ENCODE data around the gene TOB2.
"Not testable (repeated sequence)": the region's sequence is repeated elsewhere in the genome, so short reads cannot be mapped to it uniquely, and the experiment has no call there.

TOB2 gene

DNA sequence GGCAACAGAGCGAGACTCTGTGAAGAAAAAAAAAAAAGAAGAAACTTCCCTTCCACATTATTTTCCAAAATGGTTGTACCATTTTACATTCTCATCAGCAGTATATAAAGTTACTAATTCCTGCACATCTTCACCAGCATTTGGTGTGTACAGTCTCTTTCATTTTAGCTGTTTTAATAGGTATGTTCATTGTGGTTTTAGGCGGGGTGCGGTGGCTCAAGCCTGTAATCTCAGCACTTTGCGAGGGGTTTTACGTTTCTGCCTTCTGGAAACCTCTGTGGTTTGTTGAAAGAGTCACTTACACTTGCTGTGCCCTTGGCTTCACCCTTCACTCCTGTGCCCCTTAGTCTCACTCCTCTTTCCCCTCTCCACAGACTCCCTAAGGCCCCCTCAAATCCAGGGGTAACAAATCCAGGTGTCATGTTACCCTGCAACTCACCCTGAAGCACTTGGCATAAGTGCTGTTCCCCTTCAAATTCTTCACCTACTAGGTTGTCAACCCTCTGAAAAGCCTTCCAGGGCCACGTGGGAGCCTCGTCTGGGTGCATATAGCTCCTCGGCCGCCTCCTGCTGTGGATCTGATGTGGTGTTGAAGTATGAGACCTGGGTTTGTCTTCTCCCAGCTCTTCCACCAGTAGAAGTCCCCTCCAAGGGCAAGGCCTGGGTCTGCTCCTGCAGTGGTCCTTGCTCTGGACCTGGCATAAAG lies 20.8 kb downstream of the TOB2 start:
- no peak for DNase-seq

DNA sequence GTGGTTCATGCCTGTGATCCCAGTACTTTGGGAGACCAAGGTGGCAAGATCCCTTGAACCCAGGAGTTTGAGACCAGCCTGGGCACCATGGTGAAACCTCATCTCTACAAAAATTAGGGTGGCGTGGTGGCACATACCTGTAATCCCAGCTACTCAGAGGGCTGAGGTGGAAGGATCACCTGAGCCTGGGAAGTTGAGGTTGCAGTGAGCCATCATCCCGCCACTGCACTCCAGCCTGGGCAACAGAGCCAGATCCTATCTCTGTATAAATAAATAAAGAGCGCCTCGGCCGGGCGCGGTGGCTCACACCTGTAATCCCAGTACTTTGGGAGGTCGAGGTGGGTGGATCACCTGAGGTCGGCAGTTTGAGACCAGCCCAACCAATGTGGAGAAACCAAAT lies 27.9 kb downstream of the TOB2 start:
- DNase-seq: no peak

DNA sequence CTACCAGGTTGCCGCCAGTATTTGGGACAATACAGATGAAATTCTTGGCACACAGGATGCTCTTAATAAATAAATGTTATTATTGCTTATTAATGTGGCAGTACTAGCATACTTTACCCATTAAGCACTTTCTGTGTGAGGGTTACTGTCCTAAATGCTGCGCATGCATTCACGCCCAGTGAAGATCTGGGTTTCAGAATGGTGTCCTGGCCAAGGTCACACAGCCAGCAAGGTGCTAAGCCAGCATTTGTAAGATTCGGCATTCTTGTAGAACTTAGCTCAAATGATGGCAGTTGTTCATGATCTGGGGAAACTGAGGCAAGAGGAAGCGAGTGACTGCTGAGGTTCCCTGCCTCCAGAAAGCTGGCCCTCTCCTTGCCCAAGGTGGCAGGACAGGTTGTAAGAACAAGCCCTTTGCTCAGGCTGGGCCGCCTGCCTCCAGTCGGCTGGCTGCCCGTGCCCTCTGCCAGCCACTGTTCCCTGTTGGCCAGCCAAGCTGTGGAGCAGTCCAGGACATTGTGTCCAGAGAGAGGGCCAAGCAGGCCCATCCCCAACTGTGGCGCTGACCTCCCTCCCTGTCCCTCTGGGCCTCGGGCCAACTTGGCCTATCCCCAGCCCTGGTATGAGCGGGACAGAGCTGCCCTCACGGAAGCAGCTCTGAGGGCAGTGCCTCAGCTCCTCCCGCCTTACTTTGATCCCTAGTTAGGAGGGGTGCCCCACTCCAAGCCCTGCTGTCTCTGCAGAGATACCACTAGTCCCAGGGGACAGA lies 28.8 kb downstream of the TOB2 start:
- DNase-seq: no peak

DNA sequence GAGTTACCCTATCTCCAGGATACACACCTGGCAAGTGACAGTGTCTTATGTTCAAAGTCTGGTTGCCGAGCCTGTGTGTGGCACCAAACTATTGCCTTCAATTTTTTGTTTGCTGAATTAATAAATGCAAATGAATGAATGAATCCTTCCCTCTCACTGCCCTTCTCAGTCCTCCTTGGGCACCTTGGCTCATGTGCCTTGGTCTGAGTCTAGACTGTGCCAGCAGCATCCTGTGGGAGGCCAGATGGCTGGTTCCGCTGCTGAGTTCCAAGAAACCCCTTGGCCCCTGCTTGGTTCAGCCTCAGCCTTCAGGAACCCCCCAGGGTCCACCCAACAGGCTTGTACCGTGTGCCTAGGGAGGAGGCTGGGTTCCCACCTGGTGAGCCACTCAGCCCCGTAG lies 31.0 kb downstream of the TOB2 start:
- no peak for DNase-seq

DNA sequence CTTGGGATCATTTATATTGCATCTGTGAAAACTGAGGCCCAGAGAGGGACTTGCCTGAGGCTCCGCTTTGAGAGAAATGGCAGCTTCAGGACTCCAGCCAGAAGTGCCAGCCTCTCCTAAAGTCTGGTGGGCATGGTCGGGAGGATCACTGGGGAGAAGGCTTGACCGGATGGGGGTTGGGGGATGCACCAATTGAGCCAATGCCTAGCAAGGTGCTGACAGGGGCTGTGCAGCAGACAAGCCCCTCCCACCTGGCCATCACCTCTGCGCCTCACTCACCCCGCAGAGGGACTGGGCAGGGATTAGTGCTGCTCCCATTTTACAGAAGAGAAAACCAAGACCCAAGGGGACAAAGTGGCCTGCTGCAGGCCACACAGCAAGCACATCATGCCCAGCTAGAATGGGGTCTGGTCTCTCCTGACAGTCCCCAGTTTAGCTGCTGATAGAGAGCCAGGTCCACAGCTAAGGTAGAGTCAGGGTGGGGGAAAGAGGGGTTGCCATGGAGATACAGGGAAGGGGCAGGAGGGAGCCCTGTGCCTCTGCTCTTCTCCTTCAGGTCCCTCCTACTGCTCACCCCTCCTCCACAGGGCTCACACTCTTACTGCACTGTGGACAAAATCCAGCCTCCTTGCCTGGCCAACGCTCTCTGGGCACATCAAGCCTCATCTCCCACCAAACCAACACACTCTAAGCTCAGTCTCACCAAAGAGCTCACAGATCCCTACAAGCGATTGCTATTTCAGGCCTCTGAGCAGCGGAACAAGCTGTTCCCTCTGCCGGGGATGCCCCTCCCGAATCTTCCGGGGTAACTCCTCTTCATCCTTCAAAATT lies 35.4 kb downstream of the TOB2 start:
- DNase-seq: no peak

DNA sequence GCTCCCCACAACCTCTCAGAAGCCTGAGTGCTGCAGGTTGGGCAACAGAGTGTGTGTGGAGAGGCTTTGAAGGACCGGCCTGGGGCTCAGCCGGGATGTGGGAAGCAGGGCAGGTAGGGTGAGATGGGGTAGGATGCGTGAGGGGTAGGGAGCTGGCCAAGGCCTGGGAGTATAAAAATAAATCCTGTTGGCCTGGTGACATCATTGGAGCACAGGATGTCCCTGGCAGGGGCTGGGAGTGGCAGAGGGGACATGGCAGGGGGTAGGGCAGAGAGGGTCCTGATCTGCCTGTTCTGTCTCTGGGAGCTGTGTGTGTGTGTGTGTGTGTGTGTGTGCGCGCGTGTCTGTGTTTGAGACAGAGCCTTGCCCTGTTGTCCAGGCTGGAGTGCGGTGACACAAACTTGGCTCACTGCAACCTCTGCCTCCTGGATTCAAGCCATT lies 36.3 kb downstream of the TOB2 start:
- no peak for DNase-seq

DNA sequence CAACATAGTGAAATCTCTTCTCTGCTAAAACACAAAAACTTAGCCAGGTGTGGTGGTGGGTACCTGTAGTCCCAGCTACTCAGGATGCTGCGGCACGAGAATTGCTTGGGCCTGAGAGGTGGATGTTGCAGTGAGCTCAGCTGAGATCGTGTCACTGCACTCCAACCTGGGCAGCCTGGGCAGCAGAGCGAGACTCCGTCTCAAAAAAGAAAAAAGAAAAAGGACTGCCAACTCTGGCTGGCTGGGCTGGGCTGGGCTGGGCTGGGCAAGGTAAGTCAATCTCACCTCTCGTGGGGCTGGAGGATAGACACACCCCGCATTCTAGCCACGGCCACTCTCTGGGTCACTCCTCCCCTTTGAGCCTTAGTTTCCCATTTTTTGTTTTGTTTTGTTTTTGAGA lies 37.9 kb downstream of the TOB2 start:
- DNase-seq: no peak

DNA sequence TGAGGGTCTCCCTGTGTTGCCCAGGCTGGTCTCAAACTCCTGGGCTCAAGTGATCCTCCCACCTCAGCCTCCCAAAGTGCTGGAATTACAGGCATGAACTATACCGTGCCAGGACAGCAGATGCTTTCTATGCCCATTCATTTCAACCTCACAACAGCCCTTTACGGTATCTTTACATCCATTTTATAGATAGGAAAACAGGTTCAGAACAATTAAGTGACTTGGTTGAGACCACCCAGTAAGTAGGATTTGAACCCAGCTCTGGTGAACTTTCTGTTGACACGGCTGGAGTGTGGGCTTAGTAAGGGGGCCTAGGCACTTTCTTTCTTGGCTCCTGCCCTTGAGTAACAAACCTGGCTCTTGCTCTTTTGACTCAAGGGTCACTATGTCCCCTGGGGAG lies 39.2 kb downstream of the TOB2 start:
- no peak for DNase-seq

DNA sequence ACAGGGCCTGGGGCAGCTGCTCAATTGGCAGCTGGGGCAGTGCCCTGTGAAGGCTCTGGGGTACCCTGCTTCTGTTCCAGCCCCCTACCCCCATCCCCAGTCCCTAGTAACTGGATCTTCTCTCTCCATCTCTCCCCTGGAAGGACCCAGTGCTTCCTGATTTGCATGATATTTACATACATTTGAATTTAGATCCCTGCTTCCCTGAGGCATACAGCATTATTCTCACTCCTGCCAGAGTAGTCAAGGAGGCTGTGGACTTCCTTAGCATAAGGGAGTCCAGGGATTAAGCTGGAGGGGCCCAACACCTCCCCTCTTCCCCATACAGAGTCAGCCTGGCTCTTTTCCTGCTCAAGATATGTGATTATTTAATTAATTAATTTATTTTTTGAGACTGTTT lies 40.2 kb downstream of the TOB2 start:
- no peak for DNase-seq

DNA sequence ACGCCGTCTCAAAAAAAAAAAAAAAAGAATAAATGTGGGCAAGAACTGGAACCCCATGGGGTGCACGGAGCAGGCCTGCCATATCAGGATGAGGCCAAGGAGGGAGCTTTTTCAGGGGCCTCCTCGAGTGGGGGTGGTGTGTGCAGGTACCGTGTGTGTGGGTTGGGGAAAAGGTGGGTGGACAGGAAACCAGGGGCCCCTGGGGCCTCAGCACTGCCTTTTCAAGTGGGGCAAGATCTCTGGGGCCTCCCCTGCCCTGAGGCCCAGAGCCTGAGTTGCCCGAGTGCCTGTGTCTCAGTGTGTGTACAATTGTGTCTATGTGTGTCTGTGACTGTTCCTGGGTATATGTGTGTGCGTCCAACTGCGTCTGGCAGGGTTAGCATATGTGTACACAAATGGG lies 41.0 kb downstream of the TOB2 start:
- DNase-seq: no peak

DNA sequence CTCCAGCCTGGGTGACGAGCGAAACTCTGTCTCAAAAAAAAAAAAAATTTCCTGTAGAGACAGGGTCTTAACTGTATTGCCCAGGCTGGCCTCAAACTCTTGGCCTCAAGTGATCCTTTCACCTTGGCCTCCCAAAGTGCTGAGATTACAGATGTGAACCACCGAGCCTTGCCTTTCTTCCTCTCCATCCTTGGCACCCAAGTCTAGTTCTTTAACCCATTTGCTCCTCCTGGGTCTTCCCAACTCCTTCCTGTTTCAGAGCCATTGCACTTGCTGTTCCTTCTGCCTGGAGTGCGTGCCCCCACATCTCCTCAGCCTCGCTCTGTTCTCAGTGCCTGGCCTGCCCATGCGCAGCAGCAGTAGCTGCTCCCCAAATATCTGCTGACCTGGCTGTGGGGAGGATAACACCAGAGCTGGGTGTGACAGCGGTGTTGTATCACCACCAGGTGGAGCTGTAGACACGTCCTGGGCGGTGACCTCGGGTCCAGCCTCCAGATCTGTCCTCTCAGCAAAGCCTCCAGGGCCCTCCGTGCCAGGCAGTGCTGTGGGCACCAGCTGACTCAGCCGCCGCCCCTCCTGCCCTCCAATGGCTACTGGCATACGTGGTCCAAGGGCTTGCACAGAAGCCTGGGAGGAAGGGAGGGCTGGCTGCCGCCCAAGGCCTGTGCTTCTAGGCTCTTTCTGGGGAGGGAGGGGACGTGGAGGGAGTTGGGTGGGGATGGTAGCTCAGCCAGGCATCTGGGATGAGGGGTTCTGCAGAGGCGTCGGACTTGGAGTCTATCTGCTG lies 42.9 kb downstream of the TOB2 start:
- peak; percentile 90 for DNase-seq

DNA sequence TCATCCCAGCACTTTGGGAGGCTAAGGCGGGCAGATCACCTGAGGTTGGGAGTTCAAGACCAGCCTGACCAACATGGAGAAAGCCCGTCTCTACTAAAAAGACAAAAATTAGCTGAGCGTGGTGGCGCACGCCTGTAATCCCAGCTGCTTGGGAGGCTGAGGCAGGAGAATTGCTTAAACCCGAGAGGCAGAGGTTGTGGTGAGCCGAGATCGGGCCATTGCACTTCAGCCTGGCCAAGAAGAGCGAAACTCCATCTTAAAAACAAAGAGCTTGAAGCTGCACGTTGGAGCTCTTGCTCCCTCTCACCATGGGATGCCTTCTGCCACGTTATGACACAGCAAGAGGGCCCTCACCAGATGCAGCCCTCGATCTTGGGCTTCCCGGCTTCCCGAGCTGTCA lies 43.8 kb downstream of the TOB2 start:
- not testable (repeated sequence) for DNase-seq

DNA sequence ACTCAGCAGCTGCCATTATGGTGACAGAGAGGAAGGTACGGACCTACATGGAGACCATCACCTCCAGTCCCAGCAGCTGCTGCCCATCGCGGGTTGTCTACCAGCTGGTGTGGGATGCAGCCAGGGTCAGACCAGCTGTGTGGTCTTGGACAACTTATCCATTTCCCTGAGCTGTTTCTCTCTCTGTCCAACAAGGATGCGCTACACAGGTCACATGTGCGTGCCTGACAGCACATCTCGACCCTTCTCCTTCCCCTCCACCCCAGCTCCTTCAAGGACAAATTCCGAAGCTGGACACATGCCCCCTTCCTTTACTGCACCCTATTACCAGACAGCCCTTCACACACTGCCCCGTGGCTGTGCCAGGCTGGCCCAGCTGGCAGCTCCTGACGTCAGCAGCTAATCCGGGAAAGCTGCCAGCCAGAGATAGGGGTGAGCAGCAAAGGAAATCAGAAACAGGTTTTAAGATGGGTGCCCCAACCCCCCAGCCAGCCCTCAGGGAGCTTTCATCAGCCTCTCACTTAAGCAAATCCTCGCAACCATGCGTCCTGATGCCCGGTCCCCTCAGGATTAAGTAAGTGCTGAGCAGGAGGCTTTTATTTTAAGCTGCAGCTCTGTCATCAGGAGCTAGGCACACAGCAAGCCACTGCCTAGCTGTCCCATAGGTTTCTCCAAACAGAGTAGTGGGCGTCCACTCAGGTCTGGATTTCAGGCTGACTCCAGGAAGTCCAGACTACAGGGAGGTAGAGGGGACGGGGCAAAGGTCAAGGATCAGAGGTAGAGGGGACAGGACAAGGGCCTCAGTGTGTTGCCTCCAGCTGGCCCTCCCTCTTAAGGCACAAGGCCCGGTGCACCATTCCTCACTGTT lies 44.6 kb downstream of the TOB2 start:
- DNase-seq: peak; percentile 69

DNA sequence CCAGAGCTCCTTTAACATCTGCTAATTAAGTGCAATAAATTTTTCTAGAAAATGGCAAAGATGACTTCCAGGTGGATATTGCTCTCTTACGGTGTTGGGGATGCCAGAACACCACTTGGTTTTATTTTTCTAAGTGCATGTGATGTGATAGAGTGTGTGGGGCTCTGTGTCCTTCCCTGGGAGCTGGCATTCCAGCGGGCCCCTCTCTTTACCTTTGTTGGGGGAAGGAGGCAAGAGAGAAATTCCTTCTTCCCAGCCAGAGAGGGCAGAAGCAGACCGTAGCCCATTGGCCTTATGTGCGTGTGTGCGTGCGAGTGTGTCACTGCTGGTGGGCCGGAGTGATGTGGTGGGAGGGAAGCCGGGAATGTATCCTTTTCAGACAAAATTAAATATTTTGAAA lies 47.7 kb downstream of the TOB2 start:
- DNase-seq: no peak

DNA sequence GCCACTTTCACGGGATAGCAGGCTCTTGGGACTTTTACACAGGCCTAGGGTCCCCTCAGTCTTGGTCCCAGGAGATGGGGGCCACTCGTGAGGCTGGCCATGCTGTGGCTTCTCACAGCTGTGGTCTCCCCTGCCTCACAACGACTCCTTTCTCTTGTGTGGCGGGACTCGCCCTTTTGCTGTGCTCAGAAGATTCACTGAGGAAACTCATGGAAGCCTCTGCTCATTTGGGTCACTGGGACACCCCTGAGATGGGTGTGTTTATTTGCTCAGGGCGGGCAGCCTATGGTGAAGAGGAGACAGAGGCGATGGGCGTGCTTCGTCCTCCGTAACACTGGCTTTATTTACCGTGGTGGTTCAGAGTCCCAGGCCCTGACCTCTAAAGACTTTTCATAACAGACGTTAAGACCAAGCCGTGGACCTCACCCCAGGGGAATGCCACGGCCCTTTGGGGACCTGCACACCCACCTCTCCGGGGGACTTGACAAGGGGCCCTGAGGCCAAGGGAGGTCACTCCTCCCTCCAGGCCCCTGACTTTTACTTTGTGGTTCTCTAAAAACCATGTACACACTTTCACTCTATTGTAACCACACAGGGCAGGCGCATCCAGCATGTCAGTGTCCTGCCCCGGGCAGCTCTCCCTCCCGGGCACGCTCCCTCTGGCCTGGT lies 49.3 kb downstream of the TOB2 start:
- no peak for DNase-seq

DNA sequence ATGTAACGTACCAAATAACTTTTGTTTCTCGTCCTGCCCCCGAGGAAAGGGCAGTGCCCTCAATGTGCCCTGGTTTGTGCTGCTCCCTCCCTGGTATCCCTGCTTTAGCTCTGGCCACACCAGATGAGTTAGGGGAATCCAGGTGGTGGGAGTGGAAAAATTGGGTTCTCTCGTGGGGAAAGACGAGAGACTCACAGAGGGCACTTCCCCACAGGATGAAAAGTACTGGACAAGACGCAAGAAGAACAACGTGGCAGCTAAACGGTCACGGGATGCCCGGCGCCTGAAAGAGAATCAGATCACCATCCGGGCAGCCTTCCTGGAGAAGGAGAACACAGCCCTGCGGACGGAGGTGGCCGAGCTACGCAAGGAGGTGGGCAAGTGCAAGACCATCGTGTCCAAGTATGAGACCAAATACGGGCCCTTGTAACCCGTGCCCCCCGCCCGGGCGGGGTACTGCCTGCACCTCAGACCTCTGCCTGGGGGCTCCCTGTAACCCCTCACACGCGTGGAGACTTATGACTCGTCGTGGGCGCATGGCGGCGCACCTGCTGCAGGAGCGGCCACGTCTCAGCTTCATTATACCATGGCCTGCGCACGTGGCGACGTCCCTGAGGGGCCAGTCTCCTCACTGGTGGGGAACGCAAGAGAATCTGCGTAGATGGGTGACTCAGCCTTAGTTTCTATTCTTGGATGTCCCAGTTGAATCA lies 50.9 kb downstream of the TOB2 start:
- no peak for DNase-seq

DNA sequence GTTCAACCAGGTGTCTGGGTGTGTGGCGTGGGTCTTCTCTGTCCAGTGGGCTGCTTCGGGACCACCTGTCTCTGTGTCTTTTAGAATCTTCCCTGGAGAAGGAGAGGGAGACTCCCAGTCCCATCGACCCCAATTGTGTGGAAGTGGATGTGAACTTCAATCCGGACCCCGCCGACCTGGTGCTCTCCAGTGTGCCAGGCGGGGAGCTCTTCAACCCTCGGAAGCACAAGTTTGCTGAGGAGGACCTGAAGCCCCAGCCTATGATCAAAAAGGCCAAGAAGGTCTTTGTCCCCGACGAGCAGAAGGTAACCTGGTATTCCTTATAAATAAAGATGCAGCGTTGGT lies 52.6 kb downstream of the TOB2 start:
- DNase-seq: no peak

DNA sequence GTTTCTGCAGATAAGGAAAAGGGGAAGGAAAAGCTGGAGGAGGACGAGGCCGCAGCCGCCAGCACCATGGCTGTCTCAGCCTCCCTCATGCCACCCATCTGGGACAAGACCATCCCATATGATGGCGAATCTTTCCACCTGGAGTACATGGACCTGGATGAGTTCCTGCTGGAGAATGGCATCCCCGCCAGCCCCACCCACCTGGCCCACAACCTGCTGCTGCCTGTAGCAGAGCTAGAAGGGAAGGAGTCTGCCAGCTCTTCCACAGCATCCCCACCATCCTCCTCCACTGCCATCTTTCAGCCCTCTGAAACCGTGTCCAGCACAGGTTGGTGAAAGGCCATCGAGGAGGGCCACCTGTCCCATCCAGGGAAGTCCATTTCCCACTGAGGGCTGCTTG lies 59.3 kb downstream of the TOB2 start:
- no peak for DNase-seq

DNA sequence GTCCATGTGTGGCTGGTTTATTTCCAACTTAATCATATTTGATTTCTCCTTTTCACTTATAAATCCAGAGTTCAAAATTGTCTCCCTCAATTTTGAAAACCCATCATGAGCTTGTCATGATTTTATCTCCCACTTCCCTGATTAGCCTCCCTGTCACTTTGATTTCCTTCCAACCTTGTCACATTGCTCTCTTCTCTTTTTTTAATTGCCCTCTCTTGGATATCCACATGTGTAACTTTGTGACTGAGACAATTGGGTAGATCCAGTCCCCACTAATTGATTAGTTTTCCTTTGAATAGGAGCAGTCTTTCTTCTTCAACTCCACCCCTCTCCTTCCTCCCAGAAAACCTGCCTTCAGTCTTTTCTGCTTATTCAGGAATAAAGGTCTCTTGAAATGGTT lies 62.5 kb downstream of the TOB2 start:
- no peak for DNase-seq
